Activated T-cell treated with anti-CD3 and anti-CD28 coated beads for 1 hour (primary cell): ENCODE measurements around the gene IQCF6.
"Not testable (repeated sequence)": the region's sequence is repeated elsewhere in the genome, so short reads cannot be mapped to it uniquely, and the experiment has no call there.

ENCODE experiments used
- DNase-seq: peaks from one replicate; pipeline ENCODE4 v3.0.0-alpha.2; 2020; ENCODE audit warnings: low read depth

The IQCF6 gene

DNA sequence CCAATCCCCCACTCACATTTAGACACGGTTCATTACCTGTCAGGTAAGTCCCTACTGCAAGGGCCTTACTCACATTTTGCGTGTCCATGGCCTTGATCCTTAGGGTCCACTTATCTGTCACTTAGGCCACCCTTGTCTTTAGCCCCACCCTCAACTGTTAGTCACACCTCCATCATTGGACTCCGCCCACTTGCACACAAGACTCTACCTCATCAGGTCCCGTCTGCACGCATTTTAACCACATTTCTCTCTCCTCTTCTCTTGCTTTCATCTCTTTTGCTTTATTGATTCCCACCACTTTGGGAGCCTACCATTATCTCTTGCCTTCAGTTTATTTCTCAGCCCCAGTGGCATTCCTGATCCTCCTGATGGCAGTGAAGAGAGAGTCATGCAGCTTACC lies at the start of gene IQCF6:
Gene IQCF6, minus strand, starts transcription at position 101 of the 400 bp plus-strand sequence. Its CDS starts 13 bp downstream, at position 88.
- DNase-seq, result no peak

DNA sequence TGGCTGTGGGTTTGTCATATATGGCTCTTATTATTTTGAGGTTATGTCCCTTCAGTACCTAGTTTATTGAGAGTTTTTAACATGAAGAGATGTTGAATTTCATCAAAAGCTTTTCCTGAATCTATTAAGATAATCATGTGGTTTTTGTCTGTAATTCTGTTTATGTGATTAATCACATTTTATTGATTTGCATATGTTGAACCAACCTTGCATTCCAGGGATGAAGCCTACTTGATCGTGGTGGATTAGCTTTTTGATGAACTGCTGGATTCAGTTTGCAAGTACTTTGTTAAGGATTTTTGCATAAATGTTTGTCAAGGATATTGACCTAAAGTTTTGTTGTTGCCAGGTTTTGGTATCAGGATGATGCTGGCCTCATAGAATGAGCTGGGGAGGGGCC lies 49.3 kb upstream of the IQCF6 start:
- DNase-seq, result no peak

- no peak for DNase-seq
Measured at GRCh38 chr3:51819709-51820406, 40.8 kb upstream of the IQCF6 start.

GRCh38 chr3:51819151-51819550 lies 40.1 kb upstream of the IQCF6 start:
- no peak for DNase-seq

DNA sequence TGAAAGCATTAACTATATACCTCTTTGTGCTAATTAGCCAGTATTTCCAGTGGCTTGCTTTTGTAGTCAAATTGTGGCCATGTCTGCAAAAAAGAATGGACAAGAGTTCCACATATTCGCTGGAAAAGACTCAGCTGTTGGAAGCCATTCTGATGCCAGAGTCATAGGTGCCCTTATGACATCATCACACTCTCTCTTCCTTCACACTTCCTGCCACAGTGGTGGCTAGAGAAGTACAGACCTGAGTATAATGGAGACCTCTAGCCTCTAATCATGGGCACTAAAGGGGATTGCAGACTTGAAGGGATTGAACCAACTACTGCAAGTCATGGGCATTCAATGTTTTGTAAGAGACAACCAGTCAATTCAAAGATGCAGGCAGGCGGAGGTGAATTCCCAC lies 38.3 kb upstream of the IQCF6 start:
- no peak for DNase-seq

DNA sequence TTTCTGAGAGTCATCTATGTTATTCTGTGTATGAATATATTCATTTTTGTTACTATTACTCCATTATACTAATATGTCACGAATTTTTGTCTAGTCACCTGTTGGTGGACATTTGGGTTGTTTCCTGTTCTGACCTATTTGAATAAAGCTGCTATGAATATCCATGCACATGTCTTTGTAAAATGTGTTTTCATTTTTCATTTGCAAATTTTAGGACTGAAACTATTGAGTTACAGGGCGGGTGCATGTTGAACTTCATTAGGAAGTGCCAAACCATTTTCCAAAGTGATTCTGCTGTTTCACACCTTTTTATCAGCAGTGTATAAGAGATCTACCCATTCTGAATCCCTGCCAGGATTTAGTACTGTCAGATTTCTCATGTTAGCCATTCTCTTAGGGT lies 37.7 kb upstream of the IQCF6 start:
- DNase-seq, result no peak

GRCh38 chr3:51815614-51816013 lies 36.6 kb upstream of the IQCF6 start:
- no peak for DNase-seq

GRCh38 chr3:51814034-51814433 lies 35.0 kb upstream of the IQCF6 start:
- no peak for DNase-seq

DNA sequence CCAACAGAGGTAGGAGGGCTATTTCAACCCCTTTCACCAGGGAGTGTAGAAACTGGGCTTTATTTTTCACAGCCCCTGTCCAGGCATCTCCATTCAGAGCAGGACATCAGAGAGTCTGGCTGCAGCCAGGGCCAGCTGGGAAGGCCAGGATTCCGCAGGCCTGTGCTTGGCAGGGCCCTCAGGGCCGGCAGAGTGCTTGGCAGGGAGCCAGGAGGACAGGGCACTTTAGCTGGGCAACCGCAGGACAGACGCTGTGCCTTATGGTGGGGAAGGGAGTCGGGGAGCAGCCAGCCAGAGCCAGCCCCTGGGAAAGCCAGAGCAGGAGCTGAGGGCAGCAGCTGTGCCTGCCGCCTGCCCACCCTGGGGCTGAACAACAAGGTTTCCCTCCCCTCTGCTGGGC lies 34.5 kb upstream of the IQCF6 start:
- DNase-seq, result no peak

DNA sequence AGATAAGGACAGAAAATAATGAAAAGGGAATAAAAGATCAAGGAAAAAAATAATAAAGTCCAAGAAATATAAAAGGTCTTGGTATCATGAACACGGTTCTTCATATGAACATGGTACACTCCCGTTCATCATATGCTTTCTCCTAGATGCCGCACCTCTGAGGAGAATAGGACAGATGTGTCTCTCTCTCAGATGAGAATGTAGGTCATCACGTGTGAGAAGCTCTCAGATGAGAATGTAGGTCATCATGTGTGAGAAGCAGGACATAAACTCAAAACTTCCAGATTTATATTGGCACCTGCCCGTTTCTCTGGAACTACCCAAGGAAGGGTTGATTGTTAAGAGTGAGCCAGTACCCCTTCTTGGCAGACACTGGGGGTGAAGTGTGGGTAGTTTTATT lies 29.9 kb upstream of the IQCF6 start:
- no peak for DNase-seq

DNA sequence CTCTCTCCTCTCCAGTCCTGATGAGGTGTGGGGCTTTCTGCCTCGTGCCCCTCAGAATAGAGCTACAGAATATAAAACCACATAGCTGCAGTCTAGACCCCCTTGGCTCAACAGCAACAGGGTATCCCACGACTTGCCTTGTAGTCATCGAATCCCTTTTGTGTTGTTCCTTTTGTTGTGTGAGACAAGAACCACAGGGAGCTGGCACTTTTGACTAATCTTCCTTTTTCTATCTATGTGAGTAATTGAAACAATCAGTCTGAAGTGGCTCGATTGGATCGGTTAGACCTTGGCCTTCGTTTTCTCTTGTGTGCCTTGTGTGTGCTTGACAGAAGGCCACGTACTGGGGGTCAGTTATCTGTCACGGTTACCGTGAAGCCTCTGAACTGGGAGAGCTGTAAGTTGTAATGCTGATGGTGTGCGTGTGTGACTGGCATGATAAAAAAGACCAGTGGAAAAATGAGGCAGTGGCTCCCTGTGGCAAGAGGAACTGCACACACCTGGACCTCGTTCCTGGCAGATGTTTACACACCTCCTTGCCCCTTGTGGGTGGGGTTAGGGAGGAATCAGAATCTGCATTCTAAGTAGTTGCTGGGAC lies 23.2 kb upstream of the IQCF6 start:
- DNase-seq, result no peak

- no peak for DNase-seq
Measured at GRCh38 chr3:51800750-51801125, 21.7 kb upstream of the IQCF6 start.

DNA sequence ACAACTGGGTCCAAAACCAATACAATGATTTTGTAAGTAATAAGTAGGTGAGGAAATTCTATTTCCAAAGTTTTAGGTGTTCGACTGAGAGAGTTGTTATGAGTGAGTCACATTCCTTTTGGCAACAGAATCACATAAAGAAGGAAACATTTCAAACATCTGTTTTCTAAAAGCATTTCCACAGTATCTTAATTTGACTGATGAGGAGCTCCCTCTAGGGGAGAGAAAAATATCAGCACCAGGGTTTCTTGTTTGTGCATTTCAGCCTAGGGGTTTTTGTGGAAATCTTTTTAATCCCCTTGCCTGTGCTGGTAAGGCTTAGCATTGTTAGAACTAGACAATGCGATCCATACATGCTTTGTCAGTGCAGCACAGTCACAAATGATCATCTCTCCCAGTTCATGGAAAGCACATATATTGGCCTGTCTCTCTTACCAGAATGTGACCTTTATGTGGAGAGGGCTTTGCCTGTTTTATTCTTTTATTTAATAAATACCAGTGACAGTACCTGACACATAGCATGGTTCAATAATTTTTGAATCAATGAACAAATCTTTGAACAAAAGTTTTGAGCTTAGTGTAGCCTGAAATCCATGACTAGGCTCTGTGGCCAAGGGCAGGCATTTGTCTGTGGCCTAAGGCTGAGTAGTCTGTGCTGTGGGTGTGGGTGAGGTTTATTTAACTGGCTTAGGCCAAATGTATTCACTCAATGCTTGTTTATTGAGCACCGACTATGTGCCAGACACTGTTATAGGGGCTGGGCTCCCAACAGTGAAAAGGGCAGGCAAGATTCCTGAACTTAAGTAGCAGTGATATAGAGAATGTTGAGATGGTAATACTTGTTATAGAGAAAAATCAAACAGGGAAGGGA lies 21.1 kb upstream of the IQCF6 start:
- no peak for DNase-seq

DNA sequence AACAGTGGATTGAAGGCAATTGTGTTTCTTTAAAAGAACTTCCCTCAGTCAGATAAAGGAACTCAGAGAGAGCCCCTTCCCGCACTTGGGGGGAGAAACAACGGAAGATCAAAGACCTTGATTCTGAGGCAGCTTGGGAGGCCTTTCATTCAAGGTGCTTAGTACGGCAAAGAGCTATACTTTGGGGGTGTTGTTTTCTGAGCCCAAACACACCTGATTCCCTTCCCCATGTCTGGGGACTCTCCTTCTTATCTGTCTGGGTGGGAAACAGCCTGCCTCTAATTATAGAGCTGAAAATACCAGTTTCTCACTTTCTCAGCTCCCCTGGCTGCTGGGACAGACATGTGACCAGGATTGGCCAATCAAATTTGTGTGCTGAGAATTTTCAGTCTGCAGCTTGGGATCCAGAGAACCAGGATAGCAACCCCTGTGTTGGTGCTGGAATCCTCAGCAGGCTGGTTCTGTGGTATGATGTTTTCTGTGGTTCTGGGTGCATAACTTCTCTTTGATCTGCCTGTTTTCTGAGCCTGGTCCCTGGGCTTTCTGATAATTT lies 19.4 kb upstream of the IQCF6 start:
- DNase-seq, result no peak

DNA sequence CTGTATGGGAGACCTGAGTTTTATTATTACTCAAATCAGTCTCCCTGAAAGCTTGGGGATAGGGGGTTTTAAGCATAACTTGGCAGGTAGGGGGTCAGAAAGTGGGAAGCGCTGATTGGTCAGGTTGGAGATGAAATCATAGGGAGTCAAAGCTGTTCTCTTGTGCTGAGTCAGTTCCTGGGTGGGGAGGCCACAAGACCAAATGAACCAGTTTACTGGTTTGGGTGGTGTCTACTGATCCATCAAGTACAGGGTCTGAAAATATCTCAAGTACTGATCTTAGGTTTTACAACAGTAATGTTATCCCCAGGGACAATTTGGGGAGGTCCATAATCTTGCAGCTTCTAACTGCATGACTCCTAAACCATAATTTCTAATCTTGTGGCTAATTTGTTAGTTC lies 17.8 kb upstream of the IQCF6 start:
- no peak for DNase-seq

DNA sequence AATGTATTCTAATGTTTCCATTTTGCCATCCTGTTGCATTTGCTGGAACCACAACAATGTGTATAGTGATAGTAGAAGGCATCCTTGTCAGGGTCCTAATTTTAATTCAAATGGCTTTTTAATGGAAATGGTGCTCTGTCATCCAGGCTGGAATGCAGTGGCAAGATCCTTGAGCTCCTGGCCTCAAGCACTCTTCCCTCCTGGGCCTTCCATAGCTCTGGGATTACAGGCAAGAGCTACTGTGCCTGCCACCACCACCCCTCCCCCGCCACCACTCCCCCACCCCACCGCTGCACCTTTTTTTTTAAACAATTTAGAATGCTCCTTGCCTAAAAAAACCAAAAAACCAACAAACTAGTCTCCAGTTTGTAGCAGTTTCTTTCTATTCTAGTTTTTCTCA lies 15.2 kb upstream of the IQCF6 start:
- no peak for DNase-seq

DNA sequence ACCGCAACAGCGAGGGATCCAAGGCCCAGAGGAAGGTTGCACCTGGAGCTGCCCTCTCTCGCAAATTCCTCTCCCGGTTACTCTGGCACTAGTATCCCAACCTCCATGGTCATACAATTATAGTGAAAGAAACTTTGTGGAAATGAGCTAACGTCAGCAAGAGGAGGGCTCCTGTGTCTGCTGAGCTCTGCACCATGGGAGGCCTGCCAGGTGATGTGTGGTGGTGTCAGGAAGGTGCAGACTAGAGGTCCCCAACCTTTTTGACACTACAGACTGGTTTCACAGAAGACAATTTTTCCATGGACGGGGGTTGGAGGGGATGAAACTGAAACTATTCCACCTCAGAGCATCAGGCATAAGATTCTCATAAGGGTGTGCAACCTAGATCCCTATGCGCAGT lies 13.2 kb upstream of the IQCF6 start:
- DNase-seq, result no peak

- no peak for DNase-seq
Measured at GRCh38 chr3:51789437-51789836, 10.4 kb upstream of the IQCF6 start.

DNA sequence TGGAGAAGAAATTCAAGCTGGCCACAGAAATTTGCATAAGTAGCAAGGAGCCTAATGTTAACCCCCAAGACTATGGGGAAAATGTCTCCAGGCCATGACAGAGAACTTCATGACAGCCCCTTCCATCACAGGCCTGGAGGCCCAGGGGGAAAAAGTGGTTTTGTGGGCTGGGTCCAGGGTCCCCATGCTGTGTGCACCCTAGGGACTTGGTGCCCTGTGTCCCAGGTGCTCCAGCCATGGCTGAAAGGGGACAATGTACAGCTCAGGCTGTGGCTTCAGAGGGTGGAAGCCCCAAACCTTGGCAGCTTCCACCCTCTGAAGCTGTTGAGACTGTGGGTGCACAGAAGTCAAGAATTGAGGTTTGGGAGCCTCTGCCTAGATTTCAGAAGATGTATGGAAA lies 8.5 kb upstream of the IQCF6 start:
- DNase-seq, result not testable (repeated sequence)

DNA sequence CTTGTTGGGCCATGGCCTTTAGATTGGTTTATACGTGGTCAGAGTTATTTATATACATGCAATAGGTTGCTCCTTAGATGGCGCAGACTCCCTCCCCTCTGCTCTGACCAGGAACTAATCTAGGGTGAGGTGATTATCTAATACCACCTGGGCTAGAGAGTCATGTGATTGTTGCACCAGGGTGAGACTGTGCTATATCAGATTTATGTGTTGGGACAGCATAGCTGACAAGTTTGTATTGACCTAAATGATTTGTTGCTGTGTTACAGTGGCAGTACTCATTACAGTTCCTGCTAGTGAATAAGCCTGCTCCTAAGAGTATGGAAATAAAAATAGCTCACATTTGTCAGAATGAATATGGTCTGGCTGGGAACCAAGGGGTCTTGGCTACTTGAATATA lies 7.2 kb upstream of the IQCF6 start:
- no peak for DNase-seq

DNA sequence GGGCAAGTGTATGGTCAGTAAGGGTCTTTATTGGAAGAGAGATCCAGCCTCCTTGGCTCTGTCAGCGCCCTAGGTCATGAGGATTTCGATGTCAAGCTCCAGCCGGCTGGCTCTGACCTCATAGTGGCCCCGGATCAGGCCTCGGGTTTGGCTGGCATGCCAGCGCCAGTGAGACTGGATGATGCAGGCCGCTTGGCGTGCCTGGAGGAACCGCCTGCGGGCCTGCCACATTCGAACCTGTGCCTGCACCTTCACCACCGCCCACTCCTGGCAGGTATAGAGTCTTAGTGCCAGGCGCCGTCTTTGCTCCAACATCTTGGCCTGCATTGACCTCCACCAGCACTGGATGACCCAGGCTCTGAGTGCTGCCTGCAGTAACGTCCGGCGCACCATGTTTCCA lies 483 bp downstream of the IQCF6 start:
- DNase-seq, result no peak

DNA sequence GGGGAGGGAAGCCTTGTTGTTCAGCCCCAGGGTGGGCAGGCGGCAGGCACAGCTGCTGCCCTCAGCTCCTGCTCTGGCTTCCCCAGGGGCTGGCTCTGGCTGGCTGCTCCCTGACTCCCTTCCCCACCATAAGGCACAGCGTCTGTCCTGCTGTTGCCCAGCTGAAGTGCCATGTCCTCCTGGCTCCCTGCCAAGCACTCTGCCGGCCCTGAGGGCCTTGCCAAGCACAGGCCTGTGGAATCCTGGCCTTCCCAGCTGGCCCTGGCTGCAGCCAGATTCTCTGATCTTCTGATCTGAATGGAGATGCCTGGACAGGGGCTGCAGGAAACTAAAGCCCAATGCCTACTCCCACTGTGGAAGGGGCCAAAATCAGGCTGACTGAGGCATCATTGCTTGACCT lies 1.1 kb downstream of the IQCF6 start:
- DNase-seq, result no peak

- DNase-seq, result no peak
Measured at GRCh38 chr3:51773529-51774056, 5.4 kb downstream of the IQCF6 start.
